Suprapubic skin (tissue), 3 donors: Measurements from ENCODE around the gene KCTD21.

Experiments used
- CTCF ChIP-seq, 2 donors: fragments of 200-600 bp in 1 of 2; fragments of 450-650 bp in 1 of 2; sonication (generic) in 1 of 2; IDR thresholded peaks; one replicate each; pipeline ENCODE4 v1.5.1; 2016 to 2019; ENCODE audit warnings: antibody characterized with exemption in 2 of 2, mild to moderate bottlenecking in 1 of 2, moderate library complexity in 1 of 2
- POLR2AphosphoS5 ChIP-seq, 3 donors: sonication (generic); formaldehyde crosslinking; IDR thresholded peaks; one replicate each; pipeline ENCODE4 v1.6.1; 2017; ENCODE audit warnings: antibody characterized with exemption in 3 of 3

- no peak for TF ChIP-seq CTCF (IDR thresholded peaks at IDR 0.05)
- TF ChIP-seq POLR2AphosphoS5 (IDR thresholded peaks at IDR 0.05), result no peak
These were observed 823 bp upstream of the KCTD21 start for GRCh38 chr11:78189174-78189724.
